ENCODE data around the gene AKAP3. TPM values are rescaled to one million over a fixed set of nuclear protein-coding genes. Genes with fewer than 3 reads are reported as not detected.

AKAP3 gene
- 0.03 to 0.41 TPM (median 0.29 TPM) in 4 of 5 replicates, not detected in the other for total RNA-seq (2022; extraction: Qiagen RNA extraction; ENCODE audit: low read depth)

DNA sequence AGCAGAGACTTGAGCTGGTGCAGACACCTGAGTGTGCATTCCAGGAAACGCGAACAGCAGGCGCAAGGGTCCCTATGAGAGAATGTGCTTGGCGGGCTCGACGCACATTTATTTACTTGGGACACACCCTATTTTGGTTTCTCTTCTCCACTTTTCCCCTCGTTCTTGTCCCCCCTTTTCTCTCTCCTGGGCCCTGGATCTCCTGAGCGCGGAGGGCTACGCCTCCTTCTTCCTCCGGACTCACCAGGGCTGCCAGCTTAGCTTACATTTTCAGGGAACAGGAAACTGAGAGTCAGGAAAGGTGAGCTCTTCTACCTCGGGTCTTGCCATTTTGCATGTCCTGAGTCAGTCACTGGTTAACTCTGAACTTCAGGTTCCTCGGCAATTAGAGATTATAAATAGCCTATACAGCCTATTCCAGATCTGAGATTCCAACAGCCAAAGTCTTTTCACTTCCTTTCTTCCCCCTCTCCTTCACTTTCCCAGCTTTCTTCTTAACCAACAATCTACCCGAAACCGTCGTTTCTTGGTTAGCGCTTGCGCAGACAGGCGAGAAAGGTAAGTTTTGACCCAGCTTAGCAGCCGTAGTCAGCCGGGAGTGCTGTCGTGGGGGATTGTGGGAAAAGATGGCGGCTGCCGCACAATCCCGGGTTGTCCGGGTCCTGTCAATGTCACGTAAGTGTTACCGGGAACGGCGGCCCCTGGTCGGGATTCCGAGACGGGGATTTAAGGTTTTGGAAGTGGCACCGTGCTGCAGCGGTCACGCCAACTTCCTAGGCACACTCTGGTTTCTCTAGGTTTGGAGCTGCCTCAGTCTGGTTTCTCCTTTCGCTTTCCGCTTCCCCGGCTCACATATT is at the start of gene AKAP3, which contains the start of gene NDUFA9:
Gene AKAP3, minus strand, starts transcription at position 551 of the 857 bp plus-strand sequence. CDS start 10,855 bp downstream, outside the sequence.
Gene NDUFA9, plus strand, starts transcription at position 614 of the 857 bp plus-strand sequence. Its CDS starts 13 bp downstream, at position 627.

Other genes starting within 250 kb of the AKAP3 start
- gene FGF6, start 203.2 kb downstream of the AKAP3 start, total RNA-seq (2022; extraction: Qiagen RNA extraction; ENCODE audit: low read depth), result not detected in 5 replicates
- 11.2 to 26.9 TPM (median 18.7 TPM) in 5 replicates for gene RAD51AP1, start 110.2 kb downstream of the AKAP3 start, total RNA-seq (2022; extraction: Qiagen RNA extraction; ENCODE audit: low read depth)
- gene DYRK4, start 86.8 kb downstream of the AKAP3 start, total RNA-seq (2022; extraction: Qiagen RNA extraction; ENCODE audit: low read depth), result 40.7 to 57.4 TPM (median 44.6 TPM) in 5 replicates
- gene NDUFA9, start 63 bp upstream of the AKAP3 start, total RNA-seq (2022; extraction: Qiagen RNA extraction; ENCODE audit: low read depth), result 107 to 119 TPM (median 110 TPM) in 5 replicates
- not detected in 5 replicates for gene GALNT8, start 71.3 kb upstream of the AKAP3 start, total RNA-seq (2022; extraction: Qiagen RNA extraction; ENCODE audit: low read depth)

Data from A549 treated with RU486 at 1 μM for 4 hours (cell line).